ENCODE data around the gene SLC16A1.

Gene SLC16A1

GRCh38 chr1:112877750-112878149, 78.2 kb downstream of the SLC16A1 start:
- no peak for DNase-seq (ENCODE audit: low read depth, low spot score)
- H3K27ac ChIP-seq, result no peak overlapping the region
- no peak overlapping the region for H3K9ac ChIP-seq (ENCODE audit: insufficient read length)
- H3K4me3 ChIP-seq, result no peak overlapping the region
- no peaks in the 10 kb centered on the region for H3K9me3 ChIP-seq (ENCODE audit: low read depth, low read length)
- TF ChIP-seq EZH2 (IDR thresholded peaks at IDR 0.05) (no peak), POLR2AphosphoS5 (IDR thresholded peaks at IDR 0.05; ENCODE audit: borderline replicate concordance, low read depth, low read length) (no peak), FOXP2 (optimal IDR thresholded peaks at IDR 0.05; ENCODE audit: control extremely low read depth, extremely low read length, insufficient read depth) (no peak)
- H3K36me3 ChIP-seq (ENCODE audit: insufficient read depth, low read length), result no peaks in the 10 kb centered on the region

DNA sequence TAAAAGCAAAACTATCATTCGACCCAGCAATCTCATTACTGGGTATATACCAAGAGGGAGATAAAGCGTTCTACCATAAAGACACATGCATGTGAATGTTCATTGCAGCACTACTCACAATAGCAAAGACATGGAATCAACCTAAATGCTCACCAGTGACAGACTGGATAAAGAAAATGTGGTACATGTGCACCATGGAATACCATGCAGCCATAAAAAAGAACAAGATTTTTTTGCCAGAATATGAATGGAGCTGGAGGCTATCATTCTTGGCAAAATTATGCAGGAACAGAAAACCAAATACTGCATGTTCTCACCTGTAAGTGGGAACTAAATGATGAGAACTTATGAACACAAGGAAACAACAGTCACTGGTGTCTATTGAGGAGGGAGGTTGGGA, 79.7 kb downstream of the SLC16A1 start:
- no peak for DNase-seq (ENCODE audit: low read depth, low spot score)
- Histone ChIP-seq H3K27ac (no peak overlapping the region), H3K9me3 (ENCODE audit: low read depth, low read length) (no peaks in the 10 kb centered on the region), H3K4me3 (no peak overlapping the region), H3K9ac (ENCODE audit: insufficient read length) (no peak overlapping the region), H3K36me3 (ENCODE audit: insufficient read depth, low read length) (no peaks in the 10 kb centered on the region)
- TF ChIP-seq POLR2AphosphoS5 (IDR thresholded peaks at IDR 0.05; ENCODE audit: borderline replicate concordance, low read depth, low read length) (no peak), EZH2 (IDR thresholded peaks at IDR 0.05) (no peak), FOXP2 (optimal IDR thresholded peaks at IDR 0.05; ENCODE audit: control extremely low read depth, extremely low read length, insufficient read depth) (no peak)

- TF ChIP-seq POLR2AphosphoS5 (IDR thresholded peaks at IDR 0.05; ENCODE audit: borderline replicate concordance, low read depth, low read length) (no peak), EZH2 (IDR thresholded peaks at IDR 0.05) (no peak), FOXP2 (optimal IDR thresholded peaks at IDR 0.05; ENCODE audit: control extremely low read depth, extremely low read length, insufficient read depth) (no peak)
- Histone ChIP-seq H3K36me3 (ENCODE audit: insufficient read depth, low read length) (no peaks in the 10 kb centered on the region), H3K9me3 (ENCODE audit: low read depth, low read length) (no peaks in the 10 kb centered on the region), H3K27ac (no peak overlapping the region), H3K9ac (ENCODE audit: insufficient read length) (no peak overlapping the region), H3K4me3 (no peak overlapping the region)
- DNase-seq (ENCODE audit: low read depth, low spot score), result no peak
These were observed 83.4 kb downstream of the SLC16A1 start for GRCh38 chr1:112872551-112872962.

- no peak overlapping the region for H3K27ac ChIP-seq
- no peak overlapping the region for H3K4me3 ChIP-seq
- no peaks in the 10 kb centered on the region for H3K9me3 ChIP-seq (ENCODE audit: low read depth, low read length)
- no peak overlapping the region for H3K9ac ChIP-seq (ENCODE audit: insufficient read length)
- no peak for TF ChIP-seq FOXP2 (optimal IDR thresholded peaks at IDR 0.05; ENCODE audit: control extremely low read depth, extremely low read length, insufficient read depth)
- no peak for TF ChIP-seq POLR2AphosphoS5 (IDR thresholded peaks at IDR 0.05; ENCODE audit: borderline replicate concordance, low read depth, low read length)
- TF ChIP-seq EZH2 (IDR thresholded peaks at IDR 0.05), result no peak
- no peak for DNase-seq (ENCODE audit: low read depth, low spot score)
- no peaks in the 10 kb centered on the region for H3K36me3 ChIP-seq (ENCODE audit: insufficient read depth, low read length)
These were observed 84.9 kb downstream of the SLC16A1 start for GRCh38 chr1:112870887-112871646.

- no peak for TF ChIP-seq FOXP2 (optimal IDR thresholded peaks at IDR 0.05; ENCODE audit: control extremely low read depth, extremely low read length, insufficient read depth)
- Histone ChIP-seq H3K27ac (no peak overlapping the region), H3K36me3 (ENCODE audit: insufficient read depth, low read length) (no peaks in the 10 kb centered on the region), H3K4me3 (no peak overlapping the region), H3K9ac (ENCODE audit: insufficient read length) (no peak overlapping the region), H3K9me3 (ENCODE audit: low read depth, low read length) (no peaks in the 10 kb centered on the region)
- no peak for DNase-seq (ENCODE audit: low read depth, low spot score)
These were observed 86.1 kb downstream of the SLC16A1 start for GRCh38 chr1:112869895-112870294.

- H3K27ac ChIP-seq, result no peak overlapping the region
- DNase-seq (ENCODE audit: low read depth, low spot score), result no peak
- H3K4me3 ChIP-seq, result no peak overlapping the region
- no peaks in the 10 kb centered on the region for H3K9me3 ChIP-seq (ENCODE audit: low read depth, low read length)
- no peak for TF ChIP-seq FOXP2 (optimal IDR thresholded peaks at IDR 0.05; ENCODE audit: control extremely low read depth, extremely low read length, insufficient read depth)
- no peak for TF ChIP-seq EZH2 (IDR thresholded peaks at IDR 0.05)
- TF ChIP-seq POLR2AphosphoS5 (IDR thresholded peaks at IDR 0.05; ENCODE audit: borderline replicate concordance, low read depth, low read length), result no peak
- H3K36me3 ChIP-seq (ENCODE audit: insufficient read depth, low read length), result no peaks in the 10 kb centered on the region
- no peak overlapping the region for H3K9ac ChIP-seq (ENCODE audit: insufficient read length)
These were observed 87.8 kb downstream of the SLC16A1 start for GRCh38 chr1:112868191-112868590.

DNA sequence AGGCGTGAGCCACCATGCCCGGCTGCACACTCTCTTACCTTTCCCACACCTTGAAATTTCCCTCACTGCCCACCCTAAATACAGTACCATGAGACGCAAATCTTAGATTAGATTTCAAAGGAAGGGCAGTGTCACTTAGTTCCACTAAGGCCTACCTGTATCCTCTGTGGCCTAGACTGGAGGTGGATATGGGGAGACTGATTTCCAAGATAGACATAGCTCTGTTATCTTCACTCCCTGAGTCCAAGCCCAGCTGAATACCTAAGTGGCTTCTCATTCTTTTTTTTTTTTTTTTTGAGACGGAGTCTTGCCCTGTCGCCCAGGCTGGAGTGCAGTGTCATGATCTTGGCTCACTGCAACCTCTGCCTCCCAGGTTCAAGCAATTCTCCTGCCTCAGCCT, 89.0 kb downstream of the SLC16A1 start:
- no peak for DNase-seq (ENCODE audit: low read depth, low spot score)
- Histone ChIP-seq H3K27ac (no peak overlapping the region), H3K36me3 (ENCODE audit: insufficient read depth, low read length) (no peaks in the 10 kb centered on the region), H3K9ac (ENCODE audit: insufficient read length) (no peak overlapping the region), H3K4me3 (no peak overlapping the region), H3K9me3 (ENCODE audit: low read depth, low read length) (no peaks in the 10 kb centered on the region)
- TF ChIP-seq POLR2AphosphoS5 (IDR thresholded peaks at IDR 0.05; ENCODE audit: borderline replicate concordance, low read depth, low read length) (no peak), EZH2 (IDR thresholded peaks at IDR 0.05) (no peak), FOXP2 (optimal IDR thresholded peaks at IDR 0.05; ENCODE audit: control extremely low read depth, extremely low read length, insufficient read depth) (no peak)

- no peak for DNase-seq (ENCODE audit: low read depth, low spot score)
- TF ChIP-seq EZH2 (IDR thresholded peaks at IDR 0.05), result no peak
- Histone ChIP-seq H3K9me3 (ENCODE audit: low read depth, low read length) (no peaks in the 10 kb centered on the region), H3K36me3 (ENCODE audit: insufficient read depth, low read length) (no peaks in the 10 kb centered on the region), H3K27ac (no peak overlapping the region), H3K9ac (ENCODE audit: insufficient read length) (no peak overlapping the region), H3K4me3 (no peak overlapping the region)
These were observed 89.8 kb downstream of the SLC16A1 start for GRCh38 chr1:112866151-112866550.

GRCh38 chr1:112862753-112863426, 93.1 kb downstream of the SLC16A1 start:
- H3K9me3 ChIP-seq (ENCODE audit: low read depth, low read length), result no peaks in the 10 kb centered on the region
- no peak for TF ChIP-seq POLR2AphosphoS5 (IDR thresholded peaks at IDR 0.05; ENCODE audit: borderline replicate concordance, low read depth, low read length)
- TF ChIP-seq FOXP2 (optimal IDR thresholded peaks at IDR 0.05; ENCODE audit: control extremely low read depth, extremely low read length, insufficient read depth), result no peak
- no peak for TF ChIP-seq EZH2 (IDR thresholded peaks at IDR 0.05)

More at GRCh38 chr1:112862753-112863426, 93.1 kb downstream of the SLC16A1 start:
- Histone ChIP-seq H3K27ac (no peak overlapping the region), H3K4me3 (no peak overlapping the region), H3K9ac (ENCODE audit: insufficient read length) (no peak overlapping the region), H3K36me3 (ENCODE audit: insufficient read depth, low read length) (no peaks in the 10 kb centered on the region)
- DNase-seq (ENCODE audit: low read depth, low spot score), result no peak
